GM20000 (cell line): Measurements from ENCODE around the gene MED27.

ENCODE experiments used
- DNase-seq: peaks from one replicate; pipeline ENCODE4 v3.0.0; 2012; ENCODE audit warnings: low spot score
- CTCF ChIP-seq: IDR thresholded peaks from 2 replicates; pipeline ENCODE4 v1.5.1; 2012; ENCODE audit warnings: mild to moderate bottlenecking, control low read depth; ENCODE audit errors: extremely low read depth, missing control alignments

The MED27 gene

GRCh38 chr9:131872006-131872405 lies 207.7 kb downstream of the MED27 start:
- TF ChIP-seq CTCF = no peak
- DNase-seq = no peak

GRCh38 chr9:131870156-131870555 lies 209.5 kb downstream of the MED27 start:
- no peak for DNase-seq
- TF ChIP-seq CTCF = no peak

- no peak for TF ChIP-seq CTCF
- no peak for DNase-seq
These were observed 210.3 kb downstream of the MED27 start for GRCh38 chr9:131869348-131869747.

GRCh38 chr9:131868766-131869165 lies 210.9 kb downstream of the MED27 start:
- no peak for DNase-seq

GRCh38 chr9:131867611-131868192 lies 212.0 kb downstream of the MED27 start:
- TF ChIP-seq CTCF = no peak

More at GRCh38 chr9:131868766-131869165, 210.9 kb downstream of the MED27 start:
- TF ChIP-seq CTCF = no peak

GRCh38 chr9:131865446-131866195 lies 214.0 kb downstream of the MED27 start:
- no peak for DNase-seq
- no peak for TF ChIP-seq CTCF

More at GRCh38 chr9:131867611-131868192, 212.0 kb downstream of the MED27 start:
- no peak for DNase-seq

- DNase-seq = no peak
- no peak for TF ChIP-seq CTCF
These were observed 215.1 kb downstream of the MED27 start for GRCh38 chr9:131864531-131864930.
